ENCODE results near the gene OBSCN. TPM values are rescaled to one million over a fixed set of nuclear protein-coding genes. Genes with fewer than 3 reads are reported as not detected.

Gene OBSCN
- polyA plus RNA-seq, 4 donors: 16.5 to 49.7 (median 34.5) TPM

GRCh38 chr1:228303596-228303995 is 95.8 kb downstream of the OBSCN start:
- no peak for DNase-seq (ENCODE audit: low read depth in 4 of 4, low spot score in 2 of 4)

GRCh38 chr1:228304225-228304624 is 96.4 kb downstream of the OBSCN start:
- no peak for DNase-seq (ENCODE audit: low read depth in 4 of 4, low spot score in 2 of 4)

- DNase-seq (ENCODE audit: low read depth in 4 of 4, low spot score in 2 of 4): no peak
Measured at GRCh38 chr1:228304766-228305395, 97.0 kb downstream of the OBSCN start.

- DNase-seq (ENCODE audit: low read depth in 4 of 4, low spot score in 2 of 4): no peak
Measured at GRCh38 chr1:228305721-228306152, 97.9 kb downstream of the OBSCN start.

- no peak for DNase-seq (ENCODE audit: low read depth in 4 of 4, low spot score in 2 of 4)
Measured at GRCh38 chr1:228306275-228307217, 98.7 kb downstream of the OBSCN start.

- DNase-seq (ENCODE audit: low read depth in 4 of 4, low spot score in 2 of 4): no peak
Measured at GRCh38 chr1:228307218-228308023, 99.6 kb downstream of the OBSCN start.

GRCh38 chr1:228308085-228308601 is 100.3 kb downstream of the OBSCN start:
- DNase-seq (ENCODE audit: low read depth in 4 of 4, low spot score in 2 of 4): no peak

- DNase-seq (ENCODE audit: low read depth in 4 of 4, low spot score in 2 of 4): no peak
Measured at GRCh38 chr1:228308628-228309325, 100.9 kb downstream of the OBSCN start.

- DNase-seq (ENCODE audit: low read depth in 4 of 4, low spot score in 2 of 4): no peak
Measured at GRCh38 chr1:228309326-228310067, 101.7 kb downstream of the OBSCN start.

GRCh38 chr1:228310162-228310792 is 102.4 kb downstream of the OBSCN start:
- DNase-seq (ENCODE audit: low read depth in 4 of 4, low spot score in 2 of 4): no peak

- no peak for DNase-seq (ENCODE audit: low read depth in 4 of 4, low spot score in 2 of 4)
Measured at GRCh38 chr1:228311091-228311490, 103.2 kb downstream of the OBSCN start.

GRCh38 chr1:228312136-228312764 is 104.4 kb downstream of the OBSCN start:
- DNase-seq (ENCODE audit: low read depth in 4 of 4, low spot score in 2 of 4): no peak

- no peak for DNase-seq (ENCODE audit: low read depth in 4 of 4, low spot score in 2 of 4)
Measured at GRCh38 chr1:228313536-228314277, 105.9 kb downstream of the OBSCN start.

GRCh38 chr1:228314315-228314657 is 106.4 kb downstream of the OBSCN start:
- no peak for DNase-seq (ENCODE audit: low read depth in 4 of 4, low spot score in 2 of 4)

- no peak for DNase-seq (ENCODE audit: low read depth in 4 of 4, low spot score in 2 of 4)
Measured at GRCh38 chr1:228314658-228315483, 107.0 kb downstream of the OBSCN start.

GRCh38 chr1:228315484-228315944 is 107.7 kb downstream of the OBSCN start:
- DNase-seq (ENCODE audit: low read depth in 4 of 4, low spot score in 2 of 4): no peak
